ENCODE data around the gene SPTBN1.

DNA sequence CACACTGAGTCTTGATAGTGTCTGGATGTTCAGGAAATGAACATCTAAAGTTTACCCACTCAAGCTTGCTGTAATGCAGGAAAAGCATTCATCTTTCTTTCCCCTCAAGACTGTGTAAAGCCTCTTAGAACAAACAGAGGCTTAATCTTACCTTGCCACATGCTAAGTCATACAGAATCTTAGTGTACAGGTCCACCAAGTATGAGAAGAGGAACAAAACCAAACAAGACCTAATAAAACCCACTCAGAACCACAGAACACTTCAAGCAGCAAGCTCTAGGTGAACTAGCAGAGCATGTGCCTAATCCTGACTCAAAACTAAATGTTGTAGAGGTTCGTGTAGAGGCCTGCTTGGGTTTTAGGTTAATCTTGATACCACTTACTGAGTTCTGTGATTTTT is 97.6 kb downstream of the SPTBN1 start:
- TF ChIP-seq CTCF (conservative IDR thresholded peaks at IDR 0.05; ENCODE audit: low read depth, low read length) (no peak), EZH2 (IDR thresholded peaks at IDR 0.05; ENCODE audit: borderline replicate concordance, low read depth, low read length, poor library complexity, severe bottlenecking) (no peak)

Measured in A673 (cell line).